Mesenchymal stem cell (in vitro differentiated cells and primary cell): Measurements from ENCODE around the gene PTPRN2.

Source experiments
- DNase-seq: peaks from one replicate; pipeline ENCODE4 v3.0.0-alpha.2; 2013
- H2AFZ ChIP-seq: one replicate; pipeline ENCODE4 v1.6.1; 2013; ENCODE audit warnings: low read depth, mild to moderate bottlenecking, control low read depth, inconsistent platforms, low read length, moderate library complexity
- H2AK5ac ChIP-seq: 2 replicates; pipeline ENCODE4 v1.6.1; 2013; ENCODE audit warnings: low read length, moderate library complexity, mild to moderate bottlenecking, inconsistent platforms; ENCODE audit not compliant: severe bottlenecking
- H2BK120ac ChIP-seq: one replicate; pipeline ENCODE4 v1.6.1; 2013; ENCODE audit warnings: low read depth, mild to moderate bottlenecking, inconsistent platforms, low read length, moderate library complexity
- H2BK12ac ChIP-seq, 2 experiments: one replicate each; pipeline ENCODE4 v1.6.1; 2013; ENCODE audit warnings: inconsistent platforms in 2 of 2, low read length in 2 of 2, mild to moderate bottlenecking in 2 of 2, moderate library complexity in 2 of 2, control low read depth in 1 of 2
- H2BK15ac ChIP-seq: one replicate; pipeline ENCODE4 v1.6.1; 2013; ENCODE audit warnings: mild to moderate bottlenecking, low read depth, inconsistent platforms; ENCODE audit not compliant: poor library complexity, severe bottlenecking
- H2BK5ac ChIP-seq: 2 replicates; pipeline ENCODE4 v1.6.1; 2013; ENCODE audit warnings: low read depth, mild to moderate bottlenecking, low read length, control low read depth, inconsistent platforms; ENCODE audit not compliant: poor library complexity, severe bottlenecking
- H3K14ac ChIP-seq, 2 experiments: one replicate each; pipeline ENCODE4 v1.6.1; 2013; ENCODE audit warnings: inconsistent platforms in 2 of 2, low read length in 2 of 2, control low read depth in 1 of 2, mild to moderate bottlenecking in 1 of 2, moderate library complexity in 1 of 2
- H3K18ac ChIP-seq, 2 experiments: one replicate each; pipeline ENCODE4 v1.6.1; 2013; ENCODE audit warnings: inconsistent platforms in 2 of 2, low read length in 2 of 2, control low read depth in 1 of 2, low read depth in 1 of 2, mild to moderate bottlenecking in 1 of 2
- H3K23ac ChIP-seq, 2 experiments: one replicate each; pipeline ENCODE4 v1.6.1; 2013; ENCODE audit warnings: inconsistent platforms in 2 of 2, low read length in 2 of 2, mild to moderate bottlenecking in 2 of 2, moderate library complexity in 2 of 2, control low read depth in 1 of 2
- H3K27ac ChIP-seq: 2 replicates; pipeline ENCODE4 v1.5.1; 2013; ENCODE audit warnings: mild to moderate bottlenecking, moderate library complexity, low read length, control low read depth, inconsistent platforms; ENCODE audit not compliant: poor library complexity, severe bottlenecking
- H3K27me3 ChIP-seq, 2 experiments: 2 replicates each; pipeline versions ENCODE4 v1.6.1 to v1.7.0; 2013; ENCODE audit warnings: low read length in 2 of 2, mild to moderate bottlenecking in 2 of 2, moderate library complexity in 2 of 2, control low read depth in 1 of 2, inconsistent platforms in 1 of 2; ENCODE audit not compliant: control insufficient read depth in 1 of 2, insufficient read depth in 1 of 2
- H3K36me3 ChIP-seq, 2 experiments: 2 replicates each; pipeline versions ENCODE4 v1.6.1 to v1.7.0; 2013; ENCODE audit warnings: low read length in 2 of 2, control low read depth in 1 of 2, inconsistent platforms in 1 of 2, low read depth in 1 of 2, mild to moderate bottlenecking in 1 of 2; ENCODE audit not compliant: insufficient read depth in 2 of 2, control insufficient read depth in 1 of 2
- H3K4ac ChIP-seq, 2 experiments: one replicate each; pipeline ENCODE4 v1.6.1; 2013; ENCODE audit warnings: inconsistent platforms in 2 of 2, low read length in 2 of 2, mild to moderate bottlenecking in 2 of 2, moderate library complexity in 2 of 2, control low read depth in 1 of 2, low read depth in 1 of 2
- H3K4me1 ChIP-seq: 2 replicates; pipeline ENCODE4 v1.6.1; 2013; ENCODE audit warnings: low read depth, low read length, control low read depth; ENCODE audit not compliant: control insufficient read depth, insufficient read depth
- H3K4me2 ChIP-seq: 2 replicates; pipeline ENCODE4 v1.6.1; 2013; ENCODE audit warnings: low read length, mild to moderate bottlenecking, inconsistent platforms; ENCODE audit not compliant: poor library complexity, severe bottlenecking
- H3K4me3 ChIP-seq, 2 experiments: 2 replicates each; pipeline versions ENCODE4 v1.5.1 to v1.7.0; 2013; ENCODE audit warnings: low read length in 2 of 2, mild to moderate bottlenecking in 2 of 2, control low read depth in 1 of 2, low read depth in 1 of 2; ENCODE audit not compliant: insufficient read depth in 1 of 2
- H3K79me1 ChIP-seq: replicated peaks from 2 replicates; pipeline ENCODE4 v1.6.1; 2013; ENCODE audit warnings: mild to moderate bottlenecking, control low read depth, low read length, inconsistent platforms; ENCODE audit not compliant: poor library complexity, severe bottlenecking
- H3K9ac ChIP-seq: 2 replicates; pipeline ENCODE4 v1.7.0; 2013; ENCODE audit warnings: mild to moderate bottlenecking, low read length, moderate library complexity
- H3K9me3 ChIP-seq: 2 replicates; pipeline ENCODE4 v1.7.0; 2013; ENCODE audit warnings: mild to moderate bottlenecking, low read length; ENCODE audit not compliant: control insufficient read depth
- H4K8ac ChIP-seq: one replicate; pipeline ENCODE4 v1.6.1; 2013; ENCODE audit warnings: inconsistent platforms, mild to moderate bottlenecking, low read length, moderate library complexity
- H4K91ac ChIP-seq: one replicate; pipeline ENCODE4 v1.6.1; 2013; ENCODE audit warnings: mild to moderate bottlenecking, low read length, inconsistent platforms
- WGBS: methylation state at CpG from one replicate; pipeline ENCODE4 v1.1.7; 2013; ENCODE audit warnings: mixed read lengths; 5-methylcytosine and 5-hydroxymethylcytosine counted together

PTPRN2 gene

GRCh38 chr7:157517782-157518513 lies 1069.7 kb downstream of the PTPRN2 start:
- peaks cover 0 to 4% of the 10 kb centered on the region in 2 experiments for H3K27me3 ChIP-seq
- H3K4ac ChIP-seq: no peak overlapping the region
- H3K9ac ChIP-seq: no peak overlapping the region
- no peak overlapping the region for H3K23ac ChIP-seq
- H2AK5ac ChIP-seq: no peak overlapping the region
- H2BK15ac ChIP-seq: no peak overlapping the region
- no peak for DNase-seq
- no peak overlapping the region for H3K18ac ChIP-seq
- no peak overlapping the region for H2BK5ac ChIP-seq
- H2AFZ ChIP-seq: no peak overlapping the region
- WGBS: 79% methylated on average over 10 of the region's 10 CpGs
- H3K4me2 ChIP-seq: no peak overlapping the region
- H3K4me3 ChIP-seq: no peak overlapping the region
- no peak overlapping the region for H4K8ac ChIP-seq
- H3K79me1 ChIP-seq: no peaks in the 10 kb centered on the region
- H2BK12ac ChIP-seq: no peak overlapping the region
- no peak overlapping the region for H3K27ac ChIP-seq
- no peak overlapping the region for H3K14ac ChIP-seq
- H2BK120ac ChIP-seq: no peak overlapping the region
- no peaks in the 10 kb centered on the region for H3K9me3 ChIP-seq
- no peak overlapping the region for H4K91ac ChIP-seq
- no peaks in the 10 kb centered on the region for H3K4me1 ChIP-seq
- no peaks in the 10 kb centered on the region for H3K36me3 ChIP-seq

GRCh38 chr7:157516911-157517781 lies 1070.5 kb downstream of the PTPRN2 start:
- H3K18ac ChIP-seq: no peak overlapping the region
- H2BK120ac ChIP-seq: no peak overlapping the region
- no peaks in the 10 kb centered on the region for H3K79me1 ChIP-seq
- no peak overlapping the region for H3K9ac ChIP-seq
- no peaks in the 10 kb centered on the region for H3K36me3 ChIP-seq
- no peaks in the 10 kb centered on the region for H3K9me3 ChIP-seq
- H2AK5ac ChIP-seq: no peak overlapping the region
- H2BK5ac ChIP-seq: no peak overlapping the region
- H3K27ac ChIP-seq: no peak overlapping the region
- H4K8ac ChIP-seq: no peak overlapping the region
- H3K23ac ChIP-seq: no peak overlapping the region
- no peak overlapping the region for H3K4ac ChIP-seq
- H3K4me1 ChIP-seq: no peaks in the 10 kb centered on the region
- no peak overlapping the region for H3K4me2 ChIP-seq
- H3K27me3 ChIP-seq: peaks cover 0 to 4% of the 10 kb centered on the region in 2 experiments
- no peak overlapping the region for H3K14ac ChIP-seq
- H2AFZ ChIP-seq: no peak overlapping the region
- no peak overlapping the region for H2BK12ac ChIP-seq
- DNase-seq: no peak
- H2BK15ac ChIP-seq: no peak overlapping the region
- 85% methylated on average over 21 of the region's 25 CpGs for WGBS
- H4K91ac ChIP-seq: no peak overlapping the region
- no peak overlapping the region for H3K4me3 ChIP-seq

DNA sequence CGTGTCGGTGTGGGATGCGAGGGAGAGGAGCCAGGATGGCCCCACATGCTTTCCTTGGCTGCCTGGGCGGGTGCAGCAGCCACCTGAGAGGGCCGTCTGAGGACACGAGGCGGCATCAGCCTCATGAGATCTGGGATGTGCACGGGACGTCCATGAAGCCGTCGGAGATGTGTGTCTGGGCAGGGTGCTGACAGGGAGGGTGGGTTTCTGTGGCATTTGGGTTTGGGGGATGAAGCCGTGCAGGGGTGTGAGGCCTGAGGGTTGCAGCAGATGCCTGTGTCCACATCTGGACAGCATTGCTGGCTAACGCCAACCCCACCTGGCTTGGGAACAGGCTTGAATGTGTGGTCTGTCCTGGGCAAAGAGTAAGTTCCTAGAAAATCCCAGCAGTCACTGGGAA lies 1071.3 kb downstream of the PTPRN2 start:
- Histone ChIP-seq H3K27me3 (peaks cover 0 to 4% of the 10 kb centered on the region in 2 experiments), H2BK12ac (no peak overlapping the region), H3K23ac (no peak overlapping the region), H2AFZ (no peak overlapping the region), H3K79me1 (no peaks in the 10 kb centered on the region), H3K4me2 (no peak overlapping the region), H3K4ac (no peak overlapping the region), H2BK15ac (no peak overlapping the region), H3K18ac (no peak overlapping the region), H3K4me1 (no peaks in the 10 kb centered on the region), H2BK5ac (no peak overlapping the region), H3K14ac (no peak overlapping the region), H3K9me3 (no peaks in the 10 kb centered on the region), H3K27ac (no peak overlapping the region), H4K91ac (no peak overlapping the region), H2AK5ac (no peak overlapping the region), H3K9ac (no peak overlapping the region), H4K8ac (no peak overlapping the region), H2BK120ac (no peak overlapping the region), H3K36me3 (no peaks in the 10 kb centered on the region), H3K4me3 (no peak overlapping the region)
- 84% methylated on average over 13 of the region's 13 CpGs for WGBS
- no peak for DNase-seq

DNA sequence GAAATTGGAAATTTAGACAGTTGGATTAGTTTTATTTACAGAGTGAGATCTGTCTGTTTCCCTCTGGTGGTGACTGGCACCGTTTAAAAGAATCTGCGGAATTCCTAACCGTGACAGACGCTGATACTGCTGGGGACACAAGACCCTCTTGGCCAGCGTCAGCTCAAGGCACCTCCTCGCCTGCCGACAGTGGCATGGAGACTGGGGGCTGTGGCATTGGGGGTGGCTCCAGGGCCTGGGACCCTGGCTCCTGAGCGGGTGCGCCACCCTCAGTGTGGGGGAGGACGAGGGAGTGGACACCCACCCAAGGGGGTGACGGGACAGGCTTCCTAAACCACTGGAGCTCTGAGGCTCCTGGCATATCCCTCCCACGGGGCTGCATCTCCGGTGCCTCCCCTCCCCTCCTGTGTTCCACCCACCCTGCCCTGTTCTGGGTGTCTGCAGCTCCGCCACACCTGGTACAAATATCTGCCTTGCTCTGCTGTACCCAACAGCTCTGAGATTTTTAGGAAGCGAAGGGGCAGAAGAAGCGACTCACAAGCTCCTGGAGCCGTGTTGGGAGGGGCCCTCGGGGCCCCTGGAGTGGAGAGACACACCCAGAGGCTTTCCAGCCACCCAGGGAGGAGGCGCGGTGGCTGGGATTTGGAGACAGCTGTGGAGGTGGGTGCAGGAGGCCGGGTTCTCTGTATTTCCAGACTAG lies 1072.1 kb downstream of the PTPRN2 start:
- no peak overlapping the region for H2AFZ ChIP-seq
- no peak overlapping the region for H3K4ac ChIP-seq
- no peak overlapping the region for H3K4me3 ChIP-seq
- H2BK12ac ChIP-seq: no peak overlapping the region
- peaks cover 0 to 4% of the 10 kb centered on the region in 2 experiments for H3K27me3 ChIP-seq
- WGBS: 80% methylated on average over 20 of the region's 21 CpGs
- H3K14ac ChIP-seq: no peak overlapping the region
- no peaks in the 10 kb centered on the region for H3K4me1 ChIP-seq
- no peak overlapping the region for H2BK15ac ChIP-seq
- DNase-seq: no peak
- H4K8ac ChIP-seq: no peak overlapping the region
- H3K79me1 ChIP-seq: no peaks in the 10 kb centered on the region
- H2BK5ac ChIP-seq: no peak overlapping the region
- H3K4me2 ChIP-seq: no peak overlapping the region
- H3K27ac ChIP-seq: no peak overlapping the region
- H3K9ac ChIP-seq: no peak overlapping the region
- H3K36me3 ChIP-seq: no peaks in the 10 kb centered on the region
- H4K91ac ChIP-seq: no peak overlapping the region
- H2AK5ac ChIP-seq: no peak overlapping the region
- no peak overlapping the region for H3K18ac ChIP-seq
- H3K9me3 ChIP-seq: no peaks in the 10 kb centered on the region
- no peak overlapping the region for H3K23ac ChIP-seq
- H2BK120ac ChIP-seq: no peak overlapping the region
